Stimulated activated naive CD8-positive, alpha-beta T cell treated with anti-CD3 and anti-CD28 coated beads, Interleukin-15, amount 100 ng/mL, for 72 hours (primary cell): ENCODE results near the gene THEM4.

Experiments
- ATAC-seq: fragments of 150-1000 bp; cut with Tn5 transposase; 2 replicates; pipeline ENCODE4 v1.10.0; 2021; ENCODE audit warnings: mild to moderate bottlenecking, moderate library complexity
- DNase-seq, 2 donors: peaks; one replicate each; pipeline ENCODE4 v3.0.0; 2021 to 2022
- H3K27ac Mint-ChIP-seq, 2 donors: one replicate each; pipeline ENCODE4 v1.8.0; 2022; ENCODE audit warnings: mild to moderate bottlenecking in 2 of 2, mixed read lengths in 2 of 2, moderate library complexity in 2 of 2
- H3K27me3 Mint-ChIP-seq: one replicate; pipeline ENCODE4 v1.8.0; 2022; ENCODE audit warnings: mixed read lengths
- H3K4me1 Mint-ChIP-seq: one replicate; pipeline ENCODE4 v1.8.0; 2022; ENCODE audit warnings: mild to moderate bottlenecking, mixed read lengths
- H3K4me3 Mint-ChIP-seq, 2 donors: one replicate each; pipeline ENCODE4 v1.8.0; 2022; ENCODE audit warnings: mild to moderate bottlenecking in 2 of 2, mixed read lengths in 2 of 2, moderate library complexity in 1 of 2
- H3K9me3 Mint-ChIP-seq, 2 donors: one replicate each; pipeline ENCODE4 v1.8.0; 2022; ENCODE audit warnings: mixed read lengths in 2 of 2

THEM4 gene

DNA sequence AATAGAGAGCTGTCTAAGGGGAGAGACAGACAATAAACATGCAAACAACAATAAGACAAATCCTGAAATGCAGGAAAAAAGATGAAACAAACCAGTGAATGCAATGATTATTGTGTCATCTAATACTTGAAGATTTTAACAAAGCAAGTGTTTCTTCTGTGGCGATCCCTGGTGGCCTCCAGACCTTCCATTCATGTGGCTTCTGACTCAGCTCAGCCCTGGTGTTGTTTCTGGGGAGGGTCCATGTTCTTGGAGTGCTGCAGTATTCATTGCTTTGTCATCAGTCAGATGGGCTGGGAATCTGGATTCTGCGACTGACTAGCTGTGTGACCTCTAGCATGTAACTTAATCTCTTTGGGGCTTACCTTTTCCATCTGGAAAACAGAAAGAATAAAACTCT is 68.2 kb downstream of the THEM4 start:
- DNase-seq (no peak), ATAC-seq (no peak)
- Mint-ChIP-seq H3K4me1 (peaks cover 46% of the 10 kb centered on the region), H3K9me3 (no peaks in the 10 kb centered on the region), H3K27ac (no peak overlapping the region), H3K4me3 (no peak overlapping the region), H3K27me3 (no peaks in the 10 kb centered on the region)

GRCh38 chr1:151840421-151840820 is 68.9 kb downstream of the THEM4 start:
- no peaks in the 10 kb centered on the region for H3K9me3 Mint-ChIP-seq
- DNase-seq: no peak
- H3K4me3 Mint-ChIP-seq: peak overlapping the region; percentile 85 to 92
- ATAC-seq: no peak
- H3K27ac Mint-ChIP-seq: peak overlapping the region; percentile 4 to 44
- H3K4me1 Mint-ChIP-seq: peaks cover 43% of the 10 kb centered on the region
- H3K27me3 Mint-ChIP-seq: no peaks in the 10 kb centered on the region

GRCh38 chr1:151839457-151840403 is 69.6 kb downstream of the THEM4 start, which contains the start of gene C2CD4D:
Gene C2CD4D, minus strand, starts transcription at chr1:151839820. Its CDS starts 831 bp downstream, at chr1:151838989.
- ATAC-seq (peak; percentile 79), DNase-seq (peak; percentile 68 to 77)
- no peaks in the 10 kb centered on the region for H3K27me3 Mint-ChIP-seq
- peaks cover 50% of the 10 kb centered on the region for H3K4me1 Mint-ChIP-seq
- H3K9me3 Mint-ChIP-seq: no peaks in the 10 kb centered on the region
- H3K27ac Mint-ChIP-seq: peak within 1 kb of the TSS; percentile 10 to 88
- H3K4me3 Mint-ChIP-seq: peak within 1 kb of the TSS; percentile 85 to 92

GRCh38 chr1:151839082-151839412 is 70.3 kb downstream of the THEM4 start:
- peak overlapping the region; percentile 85 to 92 for H3K4me3 Mint-ChIP-seq
- H3K9me3 Mint-ChIP-seq: no peaks in the 10 kb centered on the region
- H3K4me1 Mint-ChIP-seq: peaks cover 56% of the 10 kb centered on the region
- H3K27ac Mint-ChIP-seq: peak overlapping the region in 1 of 2 donors; percentile 88
- ATAC-seq (no peak), DNase-seq (no peak)
- no peaks in the 10 kb centered on the region for H3K27me3 Mint-ChIP-seq

- peak overlapping the region; percentile 91 to 94 for H3K4me3 Mint-ChIP-seq
- H3K4me1 Mint-ChIP-seq: peaks cover 62% of the 10 kb centered on the region
- DNase-seq (peak; percentile 45 to 55), ATAC-seq (peak; percentile 31)
- peak overlapping the region in 1 of 2 donors; percentile 88 for H3K27ac Mint-ChIP-seq
- H3K27me3 Mint-ChIP-seq: no peaks in the 10 kb centered on the region
- H3K9me3 Mint-ChIP-seq: no peaks in the 10 kb centered on the region
Observed at GRCh38 chr1:151838222-151839081, 70.9 kb downstream of the THEM4 start.

GRCh38 chr1:151837884-151838221 is 71.5 kb downstream of the THEM4 start:
- peak overlapping the region; percentile 91 to 94 for H3K4me3 Mint-ChIP-seq
- no peaks in the 10 kb centered on the region for H3K27me3 Mint-ChIP-seq
- peaks cover 68% of the 10 kb centered on the region for H3K4me1 Mint-ChIP-seq
- DNase-seq: no peak
- peak; percentile 1 for ATAC-seq
- H3K27ac Mint-ChIP-seq: peak overlapping the region; percentile 95 to 99
- no peaks in the 10 kb centered on the region for H3K9me3 Mint-ChIP-seq

DNA sequence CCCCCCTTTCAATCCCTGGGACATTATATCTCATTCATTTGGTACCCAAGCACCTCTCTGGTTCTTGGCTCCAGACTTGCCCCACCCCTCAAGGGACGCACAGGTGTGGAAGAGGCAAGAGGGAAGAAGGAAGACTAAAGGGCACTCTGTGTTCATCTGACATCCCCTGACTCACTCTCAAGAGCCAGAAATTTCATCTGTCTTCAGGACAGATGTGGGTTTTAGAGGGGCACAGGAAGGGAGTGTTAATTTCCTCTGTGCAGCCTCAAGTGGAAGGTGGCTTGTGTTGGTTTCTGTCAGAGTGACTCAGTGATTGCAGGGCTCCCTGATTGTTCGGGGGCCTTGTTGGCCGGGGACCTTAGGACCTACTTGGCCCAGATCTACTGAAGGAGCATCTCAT is 72.1 kb downstream of the THEM4 start:
- peak; percentile 54 for ATAC-seq
- no peaks in the 10 kb centered on the region for H3K27me3 Mint-ChIP-seq
- peak overlapping the region; percentile 95 to 99 for H3K27ac Mint-ChIP-seq
- DNase-seq: peak; percentile 42 to 61
- H3K9me3 Mint-ChIP-seq: no peaks in the 10 kb centered on the region
- peak overlapping the region; percentile 91 to 94 for H3K4me3 Mint-ChIP-seq
- peaks cover 75% of the 10 kb centered on the region for H3K4me1 Mint-ChIP-seq

DNA sequence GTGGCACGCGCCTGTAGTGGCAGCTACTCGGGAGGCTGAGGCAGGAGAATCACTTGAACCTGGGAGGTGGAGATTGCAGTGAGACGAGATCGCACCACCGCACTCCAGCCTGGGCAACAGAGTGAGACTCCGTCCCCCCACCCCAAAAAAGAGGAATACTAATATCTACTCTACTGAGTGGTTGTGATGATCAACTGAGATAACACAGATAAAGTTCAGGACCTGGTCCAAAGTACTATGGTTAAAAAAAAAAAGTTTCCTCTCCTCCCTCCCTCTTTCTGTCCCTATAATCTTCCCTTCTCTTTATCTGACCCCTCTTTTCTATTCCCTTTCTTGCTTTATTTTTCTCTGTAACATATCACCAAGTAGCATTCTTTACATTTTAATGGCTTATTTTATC is 73.7 kb downstream of the THEM4 start:
- DNase-seq (no peak), ATAC-seq (no peak)
- Mint-ChIP-seq H3K4me1 (peaks cover 83% of the 10 kb centered on the region), H3K27ac (no peak overlapping the region), H3K27me3 (no peaks in the 10 kb centered on the region), H3K9me3 (no peaks in the 10 kb centered on the region), H3K4me3 (no peak overlapping the region)

- ATAC-seq (no peak), DNase-seq (no peak)
- H3K27me3 Mint-ChIP-seq: no peaks in the 10 kb centered on the region
- peaks cover 83% of the 10 kb centered on the region for H3K4me1 Mint-ChIP-seq
- H3K4me3 Mint-ChIP-seq: no peak overlapping the region
- H3K27ac Mint-ChIP-seq: no peak overlapping the region
- H3K9me3 Mint-ChIP-seq: no peaks in the 10 kb centered on the region
Observed at GRCh38 chr1:151834239-151834638, 75.1 kb downstream of the THEM4 start.

DNA sequence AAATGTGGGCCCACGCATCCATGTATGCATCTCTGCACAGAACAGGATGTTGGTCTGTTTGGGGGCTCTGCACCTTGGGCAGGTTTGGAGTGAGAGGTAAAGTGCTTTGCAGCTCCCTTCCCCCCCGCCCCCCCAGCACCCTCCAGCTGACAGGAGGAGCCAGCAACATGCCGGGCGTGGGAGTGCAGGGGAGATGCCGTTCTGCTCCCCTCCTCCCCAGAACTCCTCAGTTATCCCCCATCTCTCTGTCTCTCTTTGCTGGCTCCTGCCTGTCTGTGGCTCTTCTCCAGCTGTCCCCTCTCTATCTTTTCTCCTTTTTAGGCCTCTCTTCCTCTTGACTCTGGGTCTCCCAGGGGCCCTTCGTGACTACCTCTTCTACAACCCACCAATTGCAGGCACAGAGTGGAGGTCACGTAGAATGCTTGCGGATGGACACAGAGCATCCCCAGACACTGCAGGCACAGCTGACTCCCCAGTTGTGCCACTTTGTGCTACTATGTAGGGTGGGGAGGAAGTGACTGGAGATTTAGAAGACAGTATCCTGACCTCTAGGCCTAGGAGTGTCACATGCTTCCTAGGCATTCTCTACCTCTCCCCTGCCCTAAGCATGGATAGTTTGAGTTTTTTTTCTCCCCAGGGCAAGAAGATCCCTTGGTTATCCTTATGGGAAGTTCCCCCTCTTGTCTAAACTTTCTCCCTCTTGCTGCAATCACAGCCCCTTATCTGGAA is 76.0 kb downstream of the THEM4 start:
- Mint-ChIP-seq H3K27me3 (no peaks in the 10 kb centered on the region), H3K9me3 (no peaks in the 10 kb centered on the region), H3K4me3 (no peak overlapping the region), H3K4me1 (peaks cover 86% of the 10 kb centered on the region), H3K27ac (no peak overlapping the region)
- DNase-seq (no peak), ATAC-seq (no peak)

DNA sequence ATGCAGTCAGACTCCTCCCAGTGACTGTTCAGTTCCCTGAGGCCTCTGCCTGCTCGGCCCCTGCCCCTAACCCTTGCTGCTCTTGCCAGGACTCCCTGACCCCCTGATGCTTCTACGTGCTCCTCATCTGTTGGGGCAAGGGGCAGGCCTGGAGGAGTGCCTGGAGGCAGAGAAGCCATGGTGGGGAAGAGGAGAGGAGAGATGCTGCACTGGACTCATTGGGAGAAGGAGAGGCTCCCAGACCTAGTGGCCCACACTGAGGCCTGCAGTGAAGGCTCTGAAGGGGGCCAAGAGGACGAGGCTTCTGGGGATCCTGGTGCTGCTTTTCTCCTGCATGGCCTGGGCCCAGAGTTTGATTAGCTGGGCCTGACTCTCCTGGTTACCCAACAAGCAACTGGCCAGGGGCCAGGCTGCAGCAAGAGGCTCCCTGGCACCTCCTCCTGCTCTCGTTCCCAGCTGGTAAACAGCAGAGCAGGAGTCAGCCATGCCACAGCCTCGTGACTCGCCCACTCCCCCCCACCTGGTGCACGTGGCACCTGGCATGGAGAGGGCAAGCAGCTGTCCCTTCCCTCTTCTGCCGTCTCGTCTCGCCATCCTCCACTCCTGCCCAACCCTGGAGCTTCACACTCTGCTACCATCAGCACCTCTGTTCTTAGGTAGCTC is 76.9 kb downstream of the THEM4 start:
- no peak for ATAC-seq
- Mint-ChIP-seq H3K27me3 (no peaks in the 10 kb centered on the region), H3K9me3 (no peaks in the 10 kb centered on the region), H3K27ac (no peak overlapping the region), H3K4me1 (peaks cover 89% of the 10 kb centered on the region), H3K4me3 (no peak overlapping the region)
- no peak for DNase-seq

DNA sequence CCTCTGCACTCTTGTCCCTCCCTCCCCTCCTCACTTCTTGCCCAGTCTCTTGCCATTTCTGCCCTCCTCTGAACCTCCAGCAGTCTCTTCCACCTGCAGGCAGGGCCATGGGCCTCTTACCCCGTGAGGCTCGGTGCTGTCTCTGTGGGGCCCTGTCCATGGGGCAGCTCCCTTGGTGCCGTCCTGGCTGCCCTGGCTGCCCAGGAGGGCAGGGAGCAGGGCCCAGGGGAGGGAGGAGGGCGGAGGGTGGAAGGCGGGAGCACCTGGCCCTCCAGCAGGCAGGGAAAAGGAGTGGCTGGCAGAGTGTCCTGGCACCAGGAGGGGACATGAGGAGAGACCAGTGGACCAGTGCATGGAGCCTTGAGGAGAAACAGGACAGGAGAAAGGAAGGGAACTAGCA is 77.7 kb downstream of the THEM4 start, which contains the start of gene RORC:
Gene RORC (minus strand): TSS at position 198 of the 400 bp plus-strand sequence. CDS start 38 bp downstream, at position 160.
- DNase-seq (no peak), ATAC-seq (no peak)
- H3K4me3 Mint-ChIP-seq: no peak within 1 kb of the TSS
- H3K27ac Mint-ChIP-seq: peak within 1 kb of the TSS in 1 of 2 donors; percentile 79
- peaks cover 86% of the 10 kb centered on the region for H3K4me1 Mint-ChIP-seq
- no peaks in the 10 kb centered on the region for H3K27me3 Mint-ChIP-seq
- H3K9me3 Mint-ChIP-seq: no peaks in the 10 kb centered on the region

GRCh38 chr1:151831256-151831591 is 78.1 kb downstream of the THEM4 start:
- H3K4me1 Mint-ChIP-seq: peaks cover 86% of the 10 kb centered on the region
- no peak for ATAC-seq
- no peak for DNase-seq
- H3K27me3 Mint-ChIP-seq: no peaks in the 10 kb centered on the region
- H3K9me3 Mint-ChIP-seq: no peaks in the 10 kb centered on the region
- H3K27ac Mint-ChIP-seq: peak overlapping the region in 1 of 2 donors; percentile 79
- H3K4me3 Mint-ChIP-seq: no peak overlapping the region

DNA sequence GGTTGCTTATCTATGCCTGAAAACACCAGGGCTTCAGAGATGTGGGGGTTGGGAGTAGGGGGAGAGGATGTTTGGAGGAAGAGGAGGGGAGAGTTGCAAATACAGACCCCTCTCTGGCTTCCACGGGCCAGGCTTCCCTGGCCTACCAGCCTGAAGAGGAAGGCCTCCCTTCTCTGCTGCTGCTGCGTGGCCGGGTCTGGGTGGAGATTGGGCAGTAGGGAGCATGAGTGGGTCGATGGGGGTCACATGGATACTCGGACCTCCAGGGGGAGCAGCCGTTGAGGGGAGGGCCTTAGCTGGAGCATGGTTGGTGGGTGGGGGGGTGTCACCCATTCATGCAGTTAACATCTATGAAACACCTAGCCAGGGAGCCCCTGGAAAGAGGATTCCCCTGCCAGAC is 79.3 kb downstream of the THEM4 start:
- no peaks in the 10 kb centered on the region for H3K27me3 Mint-ChIP-seq
- no peak for DNase-seq
- H3K4me3 Mint-ChIP-seq: no peak overlapping the region
- H3K9me3 Mint-ChIP-seq: no peaks in the 10 kb centered on the region
- no peak for ATAC-seq
- H3K4me1 Mint-ChIP-seq: peaks cover 95% of the 10 kb centered on the region
- H3K27ac Mint-ChIP-seq: peak overlapping the region in 1 of 2 donors; percentile 9
